Stimulated activated CD8-positive, alpha-beta memory T cell treated with anti-CD3 and anti-CD28 coated beads, Interleukin-15, amount 100 ng/mL, for 48 hours (primary cell): ENCODE data around the gene CYTH3.
A peak's percentile ranks its signal among the peaks of the same experiment; 100 is the strongest.
"Not testable (repeated sequence)": the region's sequence is repeated elsewhere in the genome, so short reads cannot be mapped to it uniquely, and the experiment has no call there.

ENCODE experiments used
- DNase-seq, 2 donors: peaks; one replicate each; pipeline ENCODE4 v3.0.0-alpha.2; 2020; ENCODE audit warnings: low read depth in 2 of 2

Gene CYTH3

GRCh38 chr7:6229284-6229683, 43.1 kb downstream of the CYTH3 start:
- not testable (repeated sequence) for DNase-seq

- DNase-seq, result no peak
Observed at GRCh38 chr7:6228361-6229229, 43.8 kb downstream of the CYTH3 start.

GRCh38 chr7:6227294-6227846, 45.1 kb downstream of the CYTH3 start:
- no peak for DNase-seq

- DNase-seq, result no peak
Observed at GRCh38 chr7:6226194-6226799, 46.1 kb downstream of the CYTH3 start.

GRCh38 chr7:6223411-6223810, 49.0 kb downstream of the CYTH3 start:
- DNase-seq, result not testable (repeated sequence)

GRCh38 chr7:6223010-6223409, 49.4 kb downstream of the CYTH3 start:
- DNase-seq, result not testable (repeated sequence)

GRCh38 chr7:6221340-6222319, 50.8 kb downstream of the CYTH3 start:
- DNase-seq, result peak; percentile 21 to 33

- DNase-seq, result no peak
Observed at GRCh38 chr7:6218329-6218728, 54.1 kb downstream of the CYTH3 start.

GRCh38 chr7:6212008-6212407, 60.4 kb downstream of the CYTH3 start:
- DNase-seq, result no peak

- DNase-seq, result no peak
Observed at GRCh38 chr7:6210621-6211372, 61.6 kb downstream of the CYTH3 start.

- no peak for DNase-seq
Observed at GRCh38 chr7:6209340-6209739, 63.1 kb downstream of the CYTH3 start.

GRCh38 chr7:6208573-6209328, 63.7 kb downstream of the CYTH3 start:
- DNase-seq, result no peak

- no peak for DNase-seq
Observed at GRCh38 chr7:6205971-6206660, 66.3 kb downstream of the CYTH3 start.

GRCh38 chr7:6203381-6203780, 69.0 kb downstream of the CYTH3 start:
- DNase-seq, result no peak

GRCh38 chr7:6202117-6202516, 70.3 kb downstream of the CYTH3 start:
- DNase-seq, result no peak

- no peak for DNase-seq
Observed at GRCh38 chr7:6200971-6201370, 71.5 kb downstream of the CYTH3 start.

- no peak for DNase-seq
Observed at GRCh38 chr7:6198689-6199595, 73.5 kb downstream of the CYTH3 start.

GRCh38 chr7:6197801-6198551, 74.4 kb downstream of the CYTH3 start:
- DNase-seq, result no peak
